Epithelial cell of proximal tubule (primary cell): ENCODE results near the gene CRIP3. TPM values are rescaled to one million over a fixed set of nuclear protein-coding genes. Genes with fewer than 3 reads are reported as not detected.

ENCODE experiments used
- DNase-seq: peaks from one replicate; pipeline ENCODE4 v3.0.0-alpha.2; 2011; ENCODE audit warnings: low read depth
- H3K4me3 ChIP-seq: 2 replicates; pipeline ENCODE4 v1.5.1; 2011; ENCODE audit warnings: low read depth, mild to moderate bottlenecking, low read length
- total RNA-seq: library from RNA; depleted of rRNA; stranded (reverse); fragments of >200 nt; gene quantifications from 2 replicates; pipeline ENCODE4 v1.2.3, GENCODE V29; 2015
- TF ChIP-seq, protein P1 (sequence below): conservative IDR thresholded peaks from 2 replicates; pipeline ENCODE4 v1.5.1; 2012; ENCODE audit warnings: low read depth, mild to moderate bottlenecking, low read length

The CRIP3 gene
- total RNA-seq, 1 donor from 2014 or later, result not detected

- DNase-seq, result no peak
- TF ChIP-seq, protein P1, sequence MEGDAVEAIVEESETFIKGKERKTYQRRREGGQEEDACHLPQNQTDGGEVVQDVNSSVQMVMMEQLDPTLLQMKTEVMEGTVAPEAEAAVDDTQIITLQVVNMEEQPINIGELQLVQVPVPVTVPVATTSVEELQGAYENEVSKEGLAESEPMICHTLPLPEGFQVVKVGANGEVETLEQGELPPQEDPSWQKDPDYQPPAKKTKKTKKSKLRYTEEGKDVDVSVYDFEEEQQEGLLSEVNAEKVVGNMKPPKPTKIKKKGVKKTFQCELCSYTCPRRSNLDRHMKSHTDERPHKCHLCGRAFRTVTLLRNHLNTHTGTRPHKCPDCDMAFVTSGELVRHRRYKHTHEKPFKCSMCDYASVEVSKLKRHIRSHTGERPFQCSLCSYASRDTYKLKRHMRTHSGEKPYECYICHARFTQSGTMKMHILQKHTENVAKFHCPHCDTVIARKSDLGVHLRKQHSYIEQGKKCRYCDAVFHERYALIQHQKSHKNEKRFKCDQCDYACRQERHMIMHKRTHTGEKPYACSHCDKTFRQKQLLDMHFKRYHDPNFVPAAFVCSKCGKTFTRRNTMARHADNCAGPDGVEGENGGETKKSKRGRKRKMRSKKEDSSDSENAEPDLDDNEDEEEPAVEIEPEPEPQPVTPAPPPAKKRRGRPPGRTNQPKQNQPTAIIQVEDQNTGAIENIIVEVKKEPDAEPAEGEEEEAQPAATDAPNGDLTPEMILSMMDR, result no peak
- H3K4me3 ChIP-seq, result no peak overlapping the region
Observed at GRCh38 chr6:43260791-43261190, 47.8 kb downstream of the CRIP3 start.

- no peak overlapping the region for H3K4me3 ChIP-seq
- DNase-seq, result no peak
- TF ChIP-seq, protein P1, result no peak
Observed at GRCh38 chr6:43258807-43259686, 49.6 kb downstream of the CRIP3 start.

- H3K4me3 ChIP-seq, result no peak overlapping the region
- no peak for DNase-seq
- TF ChIP-seq, protein P1, result no peak
Observed at GRCh38 chr6:43258180-43258579, 50.4 kb downstream of the CRIP3 start.

GRCh38 chr6:43257367-43258145 is 51.1 kb downstream of the CRIP3 start:
- no peak overlapping the region for H3K4me3 ChIP-seq
- TF ChIP-seq, protein P1, result no peak
- DNase-seq, result no peak

- no peak overlapping the region for H3K4me3 ChIP-seq
- DNase-seq, result no peak
- TF ChIP-seq, protein P1, result no peak
Observed at GRCh38 chr6:43256670-43257366, 51.8 kb downstream of the CRIP3 start.

Other genes with a start within 250 kb of the CRIP3 start
- 16.9 and 45.4 TPM in 2 replicates for gene MRPL2, start 249.4 kb downstream of the CRIP3 start, total RNA-seq
- 8.8 and 10.3 TPM in 2 replicates for gene KLC4, start 249.2 kb downstream of the CRIP3 start, total RNA-seq
- gene PTK7, start 232.5 kb downstream of the CRIP3 start, total RNA-seq, result 84.6 and 91.2 TPM in 2 replicates
- gene SRF, start 137.6 kb downstream of the CRIP3 start, total RNA-seq, result 25.0 and 33.9 TPM in 2 replicates
- 17.8 and 18.4 TPM in 2 replicates for gene CUL9, start 126.6 kb downstream of the CRIP3 start, total RNA-seq
- gene DNPH1, start 79.3 kb downstream of the CRIP3 start, total RNA-seq, result 140 and 299 TPM in 2 replicates
- gene TTBK1, start 65.3 kb downstream of the CRIP3 start, total RNA-seq, result under 0.01 and 0.07 TPM in 2 replicates
- gene SLC22A7, start 10.6 kb downstream of the CRIP3 start, total RNA-seq, result not detected in 2 replicates
- 7.5 and 7.7 TPM in 2 replicates for gene ZNF318, start 60.8 kb upstream of the CRIP3 start, total RNA-seq
- 10.6 and 19.6 TPM in 2 replicates for gene ABCC10, start 118.7 kb upstream of the CRIP3 start, total RNA-seq
- gene DLK2, start 146.7 kb upstream of the CRIP3 start, total RNA-seq, result 0.12 and 0.29 TPM in 2 replicates
- 17.8 and 18.3 TPM in 2 replicates for gene TJAP1, start 168.7 kb upstream of the CRIP3 start, total RNA-seq
- gene LRRC73, start 201.5 kb upstream of the CRIP3 start, total RNA-seq, result not detected in 2 replicates
- 77.7 and 96.9 TPM in 2 replicates for gene YIPF3, start 208.1 kb upstream of the CRIP3 start, total RNA-seq
- gene POLR1C, start 208.3 kb upstream of the CRIP3 start, total RNA-seq, result 37.6 and 40.7 TPM in 2 replicates